Heart left ventricle (tissue), 13 donors: ENCODE measurements around the gene HSD17B13.

ENCODE experiments used
- POLR2A ChIP-seq, 2 donors: fragments of 450-650 bp; IDR thresholded peaks; one replicate each; pipeline ENCODE4 v1.6.1; 2017; ENCODE audit warnings: antibody characterized with exemption in 2 of 2, mild to moderate bottlenecking in 2 of 2, moderate library complexity in 2 of 2
- TF ChIP-seq, protein P1 (sequence below), 12 donors: fragments of 200-600 bp; sonication (generic) in 4 of 12; IDR thresholded peaks; one replicate each; pipeline versions ENCODE4 v1.5.0 to v1.8.0; 2018 to 2022; ENCODE audit warnings: antibody characterized with exemption in 12 of 12, mild to moderate bottlenecking in 5 of 12
- donor health status: ischemic (EF 13 %, LVEDD 7.1; RV severe dilation, severe dysfunction).
- donor health status: DM: no; HTN: yes; CAD: no.
- donor health status: DM: no; HTN: no; CAD: no.
- donor health status: ischemic (EF 25% LVEDD 6.9; RV normal size, moderate dysfunction).
- donor health status: ischemic (EF 25% LVEDD 5.7; RV mildly dilated, moderate dysfunction).
- donor health status: ischemic (EF 35%, LVEDD 5.7; RV mildly dilated, moderate dysfunction).
- donor health status: nonischemic (EF 11% LVEDD 7.7; RV severe dilation, severe dysfunction).
- donor health status: DM: yes; HTN: yes; CAD: no.
- donor health status: PGD.
- donor health status: ischemic (EF 29% LVEDD 5.4; RV normal size, mild dysfunction).
- donor health status: nonischemic (EF 23%, LVEDD 6.1; RV moderate dilation, normal function).

DNA sequence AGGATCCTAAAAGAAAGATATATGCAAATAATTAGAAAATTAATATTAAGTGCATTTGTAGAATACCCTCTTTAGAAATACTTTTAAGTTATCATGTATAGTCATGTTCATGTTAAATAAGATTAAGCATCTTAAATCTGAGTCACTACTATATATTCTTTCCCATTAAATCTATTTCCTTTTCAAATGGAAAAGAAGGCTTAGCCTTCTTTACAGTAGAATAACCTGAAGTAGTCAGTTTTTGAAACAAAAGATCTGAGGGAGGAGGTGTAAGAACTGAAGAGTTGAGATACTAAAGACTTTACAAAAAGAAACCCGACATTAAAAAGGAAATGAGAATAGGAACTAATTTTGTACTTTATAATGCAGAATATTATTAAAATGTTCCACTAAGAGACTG, 14.7 kb upstream of the HSD17B13 start:
- TF ChIP-seq, protein P1, sequence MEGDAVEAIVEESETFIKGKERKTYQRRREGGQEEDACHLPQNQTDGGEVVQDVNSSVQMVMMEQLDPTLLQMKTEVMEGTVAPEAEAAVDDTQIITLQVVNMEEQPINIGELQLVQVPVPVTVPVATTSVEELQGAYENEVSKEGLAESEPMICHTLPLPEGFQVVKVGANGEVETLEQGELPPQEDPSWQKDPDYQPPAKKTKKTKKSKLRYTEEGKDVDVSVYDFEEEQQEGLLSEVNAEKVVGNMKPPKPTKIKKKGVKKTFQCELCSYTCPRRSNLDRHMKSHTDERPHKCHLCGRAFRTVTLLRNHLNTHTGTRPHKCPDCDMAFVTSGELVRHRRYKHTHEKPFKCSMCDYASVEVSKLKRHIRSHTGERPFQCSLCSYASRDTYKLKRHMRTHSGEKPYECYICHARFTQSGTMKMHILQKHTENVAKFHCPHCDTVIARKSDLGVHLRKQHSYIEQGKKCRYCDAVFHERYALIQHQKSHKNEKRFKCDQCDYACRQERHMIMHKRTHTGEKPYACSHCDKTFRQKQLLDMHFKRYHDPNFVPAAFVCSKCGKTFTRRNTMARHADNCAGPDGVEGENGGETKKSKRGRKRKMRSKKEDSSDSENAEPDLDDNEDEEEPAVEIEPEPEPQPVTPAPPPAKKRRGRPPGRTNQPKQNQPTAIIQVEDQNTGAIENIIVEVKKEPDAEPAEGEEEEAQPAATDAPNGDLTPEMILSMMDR (IDR thresholded peaks at IDR 0.05) = no peak
- TF ChIP-seq POLR2A (IDR thresholded peaks at IDR 0.05) = no peak
